GM21526 (cell line): ENCODE results near the gene KRCC1.
"Not testable (repeated sequence)": the region's sequence is repeated elsewhere in the genome, so short reads cannot be mapped to it uniquely, and the experiment has no call there.

ENCODE experiments used
- ATAC-seq: cut with Tn5 transposase; IDR thresholded peaks from one replicate; pipeline ENCODE4 v1.9.1; 2021; ENCODE audit warnings: moderate library complexity; ENCODE audit not compliant: unreplicated experiment, low FRiP score

KRCC1 gene

DNA sequence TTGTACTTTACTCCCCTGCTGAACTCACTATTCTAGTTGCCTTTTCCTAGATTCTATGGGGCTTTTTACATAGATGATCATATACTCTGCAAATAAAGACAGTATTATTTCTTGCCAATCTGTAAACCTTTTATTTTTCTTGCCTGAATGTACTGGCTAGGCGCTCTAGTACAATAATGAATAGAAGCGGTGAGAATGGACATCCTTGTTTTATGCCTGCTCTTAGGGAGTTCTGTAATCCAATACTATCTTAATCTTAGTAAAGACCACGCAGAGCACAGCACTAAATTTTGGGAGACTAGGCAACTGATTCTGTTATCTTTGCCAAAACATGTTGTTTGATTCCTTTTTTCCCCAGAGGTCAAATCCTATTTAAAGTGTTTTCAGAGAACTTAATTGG lies 7.0 kb downstream of the KRCC1 start:
- no peak for ATAC-seq

DNA sequence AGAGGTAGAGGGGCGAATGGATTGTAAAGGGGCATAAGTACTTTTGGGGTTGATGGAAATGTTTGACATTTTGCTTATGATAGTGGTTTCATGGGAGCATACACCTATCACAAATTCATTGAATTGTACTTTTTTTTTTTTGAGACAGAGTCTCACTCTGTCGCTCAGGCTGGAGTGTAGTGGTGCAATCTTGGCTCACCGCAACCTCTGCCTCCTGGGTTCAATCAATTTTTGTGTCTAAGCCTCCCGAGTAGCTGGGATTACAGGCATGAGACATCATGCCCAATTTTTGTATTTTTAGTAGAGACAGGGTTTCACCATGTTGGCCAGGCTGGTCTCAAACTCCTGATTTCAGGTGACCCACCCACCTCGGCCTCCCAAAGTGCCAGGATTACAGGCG lies 10.0 kb downstream of the KRCC1 start:
- not testable (repeated sequence) for ATAC-seq

DNA sequence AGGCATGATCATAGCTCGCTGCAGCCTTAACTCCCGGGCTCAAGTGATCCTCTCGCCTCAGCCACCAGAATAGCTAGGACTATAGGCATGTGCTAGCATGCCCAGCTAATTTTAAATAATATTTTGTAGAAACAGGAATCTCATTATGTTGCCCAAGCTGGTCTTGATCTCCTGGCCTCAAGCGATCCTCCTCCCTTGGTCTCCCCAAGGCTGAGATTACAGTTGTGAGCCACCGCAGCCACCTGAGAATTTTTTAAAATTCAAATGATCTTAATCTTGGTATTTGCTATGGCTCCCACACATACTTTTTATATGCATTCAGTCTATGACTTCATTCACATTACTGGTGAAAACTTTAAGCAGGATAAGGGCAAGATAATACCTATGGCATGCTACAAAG lies 13.1 kb downstream of the KRCC1 start:
- no peak for ATAC-seq

DNA sequence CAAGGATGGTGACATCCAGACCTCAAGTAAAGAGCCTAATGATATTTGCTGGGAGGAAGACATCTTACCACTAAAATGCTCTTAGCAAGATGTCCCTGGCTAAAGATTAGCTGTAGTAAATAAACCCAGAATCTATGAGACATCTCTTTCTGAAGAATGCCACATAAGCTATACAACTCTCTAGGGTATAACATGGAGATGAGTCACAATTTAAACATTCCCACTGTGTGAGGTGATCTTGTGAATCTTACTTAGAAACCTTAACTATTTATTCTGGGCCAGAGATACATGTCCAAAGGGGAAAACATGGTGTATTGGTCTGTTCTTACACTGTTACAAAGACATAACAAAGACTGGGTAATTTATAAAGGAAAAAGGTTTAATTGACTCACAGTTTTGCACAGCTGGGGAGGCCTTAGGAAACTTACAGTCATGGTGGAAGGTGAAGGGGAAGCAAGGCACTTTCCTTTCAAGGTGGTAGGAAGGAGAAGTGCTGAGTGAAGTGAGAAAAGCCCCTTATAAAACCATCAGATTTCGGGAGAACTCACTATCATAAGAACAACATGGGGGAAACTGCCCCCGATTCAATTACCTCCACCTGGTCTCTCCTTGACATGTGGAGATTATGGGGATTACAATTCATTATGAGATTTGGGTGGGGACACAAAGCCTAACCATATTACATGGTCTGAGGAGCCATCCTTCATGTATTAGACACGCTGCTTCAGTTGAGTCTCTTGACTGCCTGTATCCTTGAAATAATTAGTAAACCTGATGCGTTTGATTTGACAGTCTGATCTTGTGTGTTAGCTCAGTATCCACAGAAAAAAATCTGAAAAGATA lies 17.1 kb downstream of the KRCC1 start:
- no peak for ATAC-seq

DNA sequence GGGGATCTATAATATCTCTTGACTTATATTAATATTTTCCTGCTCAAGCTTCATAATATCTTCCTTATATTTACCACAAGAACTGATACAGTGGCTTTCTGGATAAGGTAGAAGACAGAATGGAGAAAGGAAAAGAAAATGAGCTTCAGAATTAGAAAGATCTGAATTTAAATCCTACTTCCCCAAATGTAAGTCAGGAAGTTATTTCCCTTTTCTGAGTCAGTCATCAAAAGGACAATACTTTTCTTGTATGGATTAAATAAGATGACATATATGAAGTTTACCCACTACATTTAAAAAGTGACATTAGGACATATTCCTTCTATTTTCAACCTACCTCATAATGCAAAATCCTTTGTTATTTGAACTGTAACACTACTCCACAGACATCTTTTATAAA lies 19.0 kb downstream of the KRCC1 start:
- ATAC-seq: no peak

DNA sequence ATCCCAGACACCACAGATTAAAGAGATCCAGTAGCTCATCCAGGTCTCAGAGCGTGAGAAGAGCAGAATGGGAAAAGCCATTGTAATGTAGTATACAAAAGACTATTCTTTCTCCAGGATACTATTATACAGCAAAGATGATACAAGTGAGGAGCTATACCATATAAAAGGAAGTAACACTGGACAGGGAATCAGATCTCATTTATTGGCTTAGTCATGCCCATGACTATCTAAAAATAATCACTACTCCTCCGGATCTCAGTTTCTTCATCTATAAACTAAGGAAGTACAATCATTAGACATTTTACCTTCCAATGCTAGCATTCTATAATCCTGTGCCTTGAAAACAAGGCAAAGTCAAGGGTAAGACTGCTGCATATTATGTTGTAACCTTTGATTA lies 19.4 kb downstream of the KRCC1 start:
- no peak for ATAC-seq

DNA sequence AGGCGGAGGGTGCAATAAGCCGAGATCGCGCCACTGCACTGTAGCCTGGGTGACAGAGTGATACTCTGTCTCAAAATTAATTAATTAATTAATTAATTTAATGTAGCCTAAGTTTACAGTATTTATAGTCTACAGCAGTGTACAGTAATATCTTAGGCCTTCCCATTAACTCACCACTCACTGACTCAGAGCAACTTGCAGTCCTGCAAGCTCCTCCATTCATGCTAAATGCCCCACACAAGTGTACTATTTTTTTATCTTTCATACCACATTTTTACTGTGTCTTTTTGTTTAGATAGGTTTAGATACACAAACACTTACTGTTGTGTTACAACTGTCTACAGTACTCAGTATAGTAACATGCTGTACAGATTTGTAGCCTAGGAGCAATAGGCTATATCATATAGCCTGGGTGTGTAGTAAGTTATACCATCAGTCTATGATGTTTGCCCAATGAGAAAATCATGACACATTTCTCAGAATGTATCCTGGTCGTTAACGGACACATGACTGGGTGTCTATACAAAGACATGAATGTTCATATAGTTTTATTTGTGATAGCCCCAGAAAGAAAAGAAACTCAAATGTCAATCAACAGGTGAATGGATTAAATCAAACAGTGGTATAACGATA lies 23.4 kb downstream of the KRCC1 start:
- no peak for ATAC-seq

DNA sequence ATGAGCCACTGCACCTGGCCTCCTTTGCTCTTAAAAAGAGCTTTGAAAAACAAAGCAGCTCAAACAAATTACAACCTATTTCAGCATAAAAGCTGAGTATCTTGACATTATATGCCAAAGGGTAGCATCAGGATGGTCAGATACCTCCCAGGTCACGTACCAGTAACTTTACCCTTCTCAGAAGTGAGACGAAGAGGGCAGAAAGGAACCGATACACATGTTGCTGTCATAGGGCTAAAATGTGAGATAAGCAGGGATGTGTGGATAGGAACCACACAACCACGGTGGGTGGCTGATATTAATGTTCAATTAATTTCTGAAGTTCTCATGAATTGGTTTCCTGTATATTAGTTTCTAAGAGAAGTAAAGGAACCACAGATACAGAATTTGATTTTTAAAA lies 26.7 kb downstream of the KRCC1 start:
- ATAC-seq: no peak

DNA sequence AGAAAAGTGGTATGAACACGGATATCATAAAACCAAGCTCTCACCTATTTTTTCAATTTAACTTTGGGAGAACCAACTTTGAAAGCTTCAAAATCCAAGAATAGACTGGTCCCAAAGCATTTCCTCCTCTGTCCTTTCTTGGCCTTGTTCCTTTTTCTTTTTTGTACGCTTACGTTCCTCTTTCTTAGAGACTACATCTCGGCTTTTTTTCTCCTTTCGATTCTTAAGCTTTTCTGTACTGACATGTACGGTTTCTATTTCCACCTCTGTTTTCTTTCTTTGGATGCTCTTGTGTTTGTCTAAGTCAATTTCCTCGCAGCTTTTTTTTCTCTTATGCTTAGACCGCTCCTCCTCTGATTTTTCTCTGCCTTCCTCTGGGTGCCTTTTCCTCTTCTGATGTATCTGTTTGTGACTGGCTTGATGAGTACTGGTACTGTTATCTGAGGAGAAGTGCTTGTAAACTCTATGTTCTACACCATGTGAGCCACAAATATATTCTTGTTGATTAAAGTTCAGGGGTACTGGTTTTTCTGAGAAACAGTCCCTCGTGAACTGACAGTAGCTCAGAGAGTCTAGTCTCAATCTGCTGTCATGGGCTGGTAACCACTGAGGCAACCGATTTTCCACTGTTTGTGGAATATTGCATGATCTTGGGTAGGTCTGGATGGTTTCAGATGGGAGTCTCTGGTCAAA lies 27.7 kb downstream of the KRCC1 start:
- ATAC-seq: no peak

DNA sequence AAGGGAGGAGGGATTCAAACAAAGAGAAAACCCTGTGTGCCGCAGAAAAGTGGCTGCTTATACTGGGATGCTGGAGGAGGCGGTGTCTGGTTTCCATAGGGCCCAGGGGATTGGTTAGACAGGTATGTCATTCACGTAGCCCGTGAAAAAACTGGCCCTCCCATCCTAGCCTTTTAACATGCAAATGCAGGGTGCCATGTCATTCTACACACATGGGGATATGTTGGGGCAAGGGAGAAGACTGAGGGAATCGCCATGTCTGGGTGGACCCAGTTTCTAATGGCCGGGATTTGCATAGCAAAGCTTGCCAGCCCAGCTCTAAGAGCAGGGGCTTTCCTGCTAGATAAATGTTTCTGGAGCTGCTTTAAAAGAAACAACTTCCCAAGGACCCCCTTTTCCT lies 31.1 kb downstream of the KRCC1 start:
- ATAC-seq: no peak

DNA sequence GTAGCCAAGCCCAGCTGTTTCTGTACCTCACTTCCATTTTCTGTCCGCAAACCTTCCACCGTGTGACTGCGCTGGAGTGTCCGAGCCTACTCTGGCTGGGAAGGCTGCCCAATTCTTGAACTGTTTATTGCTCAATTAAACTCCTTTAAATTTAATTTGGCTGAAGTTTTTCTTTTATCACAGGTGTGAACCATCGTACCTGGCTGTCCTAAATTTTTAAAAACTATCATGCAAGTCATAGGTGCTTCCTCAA lies 33.0 kb downstream of the KRCC1 start:
- no peak for ATAC-seq

DNA sequence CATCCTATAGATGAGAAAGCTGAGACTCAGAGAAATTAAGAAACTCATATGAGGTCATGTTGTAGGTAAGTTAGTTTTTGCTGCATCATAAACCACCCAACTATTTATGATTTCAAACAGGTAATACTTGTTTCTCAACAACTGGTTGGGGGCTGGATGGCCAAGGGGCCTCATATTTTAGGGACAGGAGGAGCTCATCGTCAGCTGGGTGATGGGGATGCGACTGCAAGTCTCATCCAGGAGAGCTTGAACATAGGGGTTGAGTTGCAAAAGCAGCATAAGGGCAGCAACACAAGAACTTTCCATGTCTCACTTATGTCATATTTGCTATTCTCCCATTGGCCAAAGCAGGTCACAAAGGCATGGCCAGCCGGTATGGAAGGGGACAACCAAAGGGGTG lies 35.6 kb downstream of the KRCC1 start:
- ATAC-seq: no peak

DNA sequence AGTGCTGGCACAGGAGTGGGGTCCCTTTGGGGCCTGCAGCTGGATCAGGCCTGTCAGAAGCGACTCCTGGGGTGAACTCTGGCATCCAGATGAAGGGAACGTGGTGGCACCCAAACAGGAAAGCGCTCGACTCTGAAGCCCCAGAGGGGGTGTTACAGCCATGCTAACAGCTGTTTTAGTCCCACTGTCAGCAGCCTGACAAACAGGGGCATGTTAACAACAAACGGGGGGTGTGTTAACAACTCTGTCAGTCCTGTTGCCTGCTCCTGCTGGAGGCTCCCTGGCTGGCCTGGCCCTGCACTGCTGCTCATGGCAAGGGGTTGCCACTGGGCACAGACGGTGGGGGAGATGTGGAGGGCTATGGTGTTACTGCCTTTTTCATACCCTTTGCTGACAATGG lies 36.7 kb downstream of the KRCC1 start:
- ATAC-seq: no peak

DNA sequence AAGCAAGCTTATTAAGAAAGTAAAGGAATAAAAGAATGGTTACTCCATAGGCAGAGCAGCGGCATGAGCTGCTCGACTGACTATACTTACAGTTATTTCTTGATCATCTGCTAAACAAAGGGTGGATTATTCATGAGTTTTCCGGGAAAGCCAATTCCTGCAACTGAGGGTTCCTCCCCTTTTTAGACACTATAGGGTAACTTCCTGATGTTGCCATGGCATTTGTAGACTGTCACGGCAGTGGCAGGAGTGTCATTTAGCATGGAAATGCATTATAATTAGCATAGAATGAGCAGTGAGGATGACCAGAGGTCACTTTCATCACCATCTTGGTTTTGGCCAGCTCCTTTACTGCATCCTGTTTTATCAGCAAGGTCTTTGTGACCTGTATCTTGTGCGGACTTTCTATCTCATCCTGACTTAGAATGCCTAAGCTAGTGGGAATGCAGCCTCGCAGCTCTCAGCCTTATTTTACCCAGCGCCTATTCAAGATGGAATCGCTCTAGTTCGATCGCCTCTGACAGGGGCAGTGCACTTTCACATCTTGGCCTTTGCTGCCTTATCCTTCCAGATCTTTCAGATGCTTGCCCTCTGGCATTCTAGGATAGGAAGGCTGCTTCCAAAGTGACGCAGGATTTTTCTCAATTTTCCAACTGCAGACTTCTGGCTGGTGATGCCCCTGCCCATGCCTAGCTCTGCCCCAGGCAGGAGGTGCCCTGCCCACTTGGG lies 37.3 kb downstream of the KRCC1 start:
- not testable (repeated sequence) for ATAC-seq

DNA sequence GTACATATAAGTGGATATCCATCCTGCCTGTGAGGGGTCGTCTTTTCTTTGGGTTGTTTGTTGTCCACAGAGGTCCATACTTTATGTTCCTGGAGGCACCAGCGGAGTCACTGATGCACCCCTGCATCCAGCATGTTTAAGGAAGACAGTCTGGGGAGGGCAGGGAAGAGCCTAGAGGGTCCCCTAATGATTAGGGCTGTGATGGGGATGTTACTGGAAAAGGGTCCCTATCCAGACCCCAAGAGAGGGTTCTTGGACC lies 37.9 kb downstream of the KRCC1 start:
- ATAC-seq: not testable (repeated sequence)

DNA sequence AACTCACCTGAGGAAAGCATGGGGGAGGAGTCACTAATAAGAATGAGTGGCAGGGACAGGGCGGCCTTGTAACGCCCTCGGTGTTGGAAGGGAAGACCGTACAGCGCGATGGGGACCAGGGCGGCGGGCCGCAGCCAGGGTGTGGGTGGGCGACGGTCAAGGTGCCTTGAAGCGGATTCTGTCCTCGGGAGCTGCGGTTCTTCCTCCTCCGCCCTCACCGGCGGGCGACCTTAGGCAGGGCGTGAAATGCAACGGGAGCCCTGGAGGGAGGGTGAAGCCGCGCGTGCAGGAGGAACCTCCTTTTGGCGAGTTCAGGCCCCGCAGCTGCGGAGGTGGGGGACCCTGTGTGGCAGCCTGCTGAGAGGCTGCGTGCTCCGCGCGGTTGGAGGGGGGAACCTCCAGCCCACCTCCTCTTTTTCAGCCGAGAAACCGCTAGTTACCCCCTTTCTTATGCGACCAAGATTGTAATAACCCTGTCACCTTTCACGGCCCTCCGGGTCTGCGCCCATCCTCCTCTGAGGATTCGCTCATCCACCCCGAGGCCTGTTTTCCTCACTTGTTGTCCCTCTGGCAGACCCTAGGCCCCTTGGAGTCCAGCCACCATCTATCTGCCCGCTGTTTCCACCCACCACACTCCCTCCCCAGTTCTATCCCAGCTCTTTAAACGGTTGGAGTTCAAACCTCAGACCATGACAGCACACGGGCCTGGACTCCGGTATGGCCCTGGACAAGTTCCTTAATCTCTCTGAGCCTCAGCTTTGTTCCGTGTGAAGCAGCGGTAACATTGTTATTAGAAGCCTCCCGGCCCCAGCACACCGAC lies 38.4 kb downstream of the KRCC1 start:
- ATAC-seq: peak; percentile 49

DNA sequence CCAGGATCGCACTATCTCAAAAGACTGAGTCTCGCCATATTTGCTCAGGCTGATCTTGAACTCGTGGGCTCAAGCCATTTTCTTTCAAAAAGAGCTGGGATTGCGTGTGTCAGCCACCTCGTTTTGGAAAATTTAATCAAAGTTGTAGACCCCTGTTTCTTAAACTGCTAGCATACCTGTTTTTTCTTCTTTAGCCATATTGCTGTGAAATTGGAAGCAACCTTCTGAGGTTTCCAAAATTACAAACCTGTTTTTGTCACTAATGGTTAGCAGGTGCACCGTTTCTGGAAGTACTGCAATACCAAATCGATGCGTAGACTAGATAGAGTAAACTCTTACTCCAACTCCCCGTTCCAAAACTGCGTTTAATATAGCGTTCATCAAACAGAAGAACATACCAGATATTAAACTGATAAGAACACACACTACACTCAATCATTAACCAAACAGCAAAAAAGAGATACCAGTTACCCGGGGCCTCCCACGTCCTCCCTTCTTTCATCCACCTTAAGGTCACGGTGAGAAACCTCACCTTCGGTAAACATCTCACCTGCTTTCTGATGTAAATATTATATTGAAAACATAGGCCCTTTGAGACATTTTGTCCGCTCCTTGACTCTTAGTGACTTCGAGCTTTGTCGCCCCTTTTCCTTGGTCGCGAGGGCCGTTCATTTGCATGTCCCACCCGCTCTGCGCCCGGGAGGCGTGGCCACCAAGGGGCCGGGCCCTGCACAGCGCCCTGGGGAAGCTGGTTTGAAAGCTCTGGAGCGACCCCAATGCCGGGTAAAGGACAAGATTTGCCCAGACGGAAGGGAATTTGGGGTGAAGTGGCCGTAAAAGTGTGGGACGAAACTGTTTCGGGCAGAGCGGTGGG lies 39.3 kb downstream of the KRCC1 start, which contains the start of gene RNU2-63P:
RNU2-63P (minus strand) TSS at position 462 of the 874 bp plus-strand sequence.
- ATAC-seq: peak; percentile 80

DNA sequence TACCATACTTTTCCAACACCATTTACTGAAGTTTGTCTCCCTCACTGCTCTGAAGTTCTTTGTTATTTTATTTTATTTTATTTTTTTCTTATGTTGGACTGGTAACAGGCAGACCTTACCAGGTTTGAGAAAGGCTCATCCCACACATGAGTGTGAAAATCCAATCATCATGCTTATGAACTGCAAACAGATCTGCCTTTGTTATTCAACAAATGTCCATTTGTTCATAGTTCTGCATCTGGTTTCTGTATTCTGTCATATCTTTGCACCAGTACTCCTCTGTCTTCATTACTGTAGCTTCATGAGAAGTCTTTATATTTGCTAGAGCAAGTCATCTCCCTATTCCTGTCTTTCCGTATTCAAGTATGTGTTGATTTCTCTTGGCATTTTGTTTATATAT lies 44.6 kb downstream of the KRCC1 start:
- no peak for ATAC-seq

DNA sequence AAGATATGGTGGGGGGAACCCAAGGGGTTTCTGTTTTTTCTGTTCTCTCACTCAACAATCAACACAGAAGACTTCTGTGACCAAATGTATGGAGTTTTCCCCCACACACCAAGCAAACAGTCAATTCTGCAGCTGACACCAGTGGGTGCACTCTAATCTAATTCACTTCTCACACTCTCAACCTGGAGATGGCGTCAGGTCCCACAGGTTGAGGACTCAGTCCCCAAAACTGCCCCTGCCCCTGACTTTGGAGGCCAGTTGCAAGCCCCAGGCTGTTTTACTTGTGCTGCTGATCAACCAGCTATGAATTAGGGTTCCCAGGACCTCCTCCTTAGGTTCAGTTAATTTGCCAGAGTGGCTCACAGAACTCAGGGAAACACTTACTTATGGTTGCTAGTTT lies 45.4 kb downstream of the KRCC1 start:
- ATAC-seq: no peak
